HG03108 (cell line): ENCODE measurements around the gene PSMD2.
A peak's percentile ranks its signal among the peaks of the same experiment; 100 is the strongest.

ENCODE experiments used
- ATAC-seq: cut with Tn5 transposase; IDR thresholded peaks from one replicate; pipeline ENCODE4 v1.9.1; 2021; ENCODE audit warnings: moderate library complexity; ENCODE audit not compliant: unreplicated experiment

The PSMD2 gene

GRCh38 chr3:184277366-184277765 is 21.7 kb upstream of the PSMD2 start:
- ATAC-seq, result no peak

- ATAC-seq, result no peak
Observed at GRCh38 chr3:184282941-184283340, 16.1 kb upstream of the PSMD2 start.

- ATAC-seq, result no peak
Observed at GRCh38 chr3:184283681-184284080, 15.4 kb upstream of the PSMD2 start.

GRCh38 chr3:184284696-184285095 is 14.3 kb upstream of the PSMD2 start:
- ATAC-seq, result no peak

- ATAC-seq, result no peak
Observed at GRCh38 chr3:184289426-184289938, 9.6 kb upstream of the PSMD2 start.

- no peak for ATAC-seq
Observed at GRCh38 chr3:184290331-184290730, 8.7 kb upstream of the PSMD2 start.

- ATAC-seq, result no peak
Observed at GRCh38 chr3:184291044-184291737, 7.8 kb upstream of the PSMD2 start.

- ATAC-seq, result no peak
Observed at GRCh38 chr3:184291738-184292445, 7.1 kb upstream of the PSMD2 start.

GRCh38 chr3:184295771-184296170 is 3.3 kb upstream of the PSMD2 start:
- no peak for ATAC-seq

GRCh38 chr3:184296616-184297015 is 2.4 kb upstream of the PSMD2 start:
- ATAC-seq, result no peak

GRCh38 chr3:184299488-184300377 is 692 bp downstream of the PSMD2 start:
- ATAC-seq, result no peak

GRCh38 chr3:184300378-184300720 is 1.3 kb downstream of the PSMD2 start:
- ATAC-seq, result no peak

GRCh38 chr3:184305577-184305976 is 6.5 kb downstream of the PSMD2 start:
- ATAC-seq, result no peak

GRCh38 chr3:184306341-184306972 is 7.4 kb downstream of the PSMD2 start:
- no peak for ATAC-seq

GRCh38 chr3:184307915-184308314 is 8.9 kb downstream of the PSMD2 start:
- no peak for ATAC-seq

- ATAC-seq, result no peak
Observed at GRCh38 chr3:184308744-184309143, 9.7 kb downstream of the PSMD2 start.

GRCh38 chr3:184311633-184312032 is 12.6 kb downstream of the PSMD2 start:
- no peak for ATAC-seq

GRCh38 chr3:184314363-184314699 is 15.3 kb downstream of the PSMD2 start, which contains the start of gene EIF4G1:
TSS of gene EIF4G1 (plus strand) at chr3:184314606. CDS start at chr3:184315797, 1,191 bp downstream.
- ATAC-seq, result peak; percentile 90

GRCh38 chr3:184314700-184315542 is 15.9 kb downstream of the PSMD2 start:
- ATAC-seq, result peak; percentile 34

GRCh38 chr3:184315543-184315867 is 16.5 kb downstream of the PSMD2 start:
- ATAC-seq, result no peak
